NCI-H748 (cell line): Measurements from ENCODE around the gene CACNB4.
"Not testable (repeated sequence)": the region's sequence is repeated elsewhere in the genome, so short reads cannot be mapped to it uniquely, and the experiment has no call there.

Experiments used
- DNase-seq: peaks from one replicate; lab custom pipeline; 2025; ENCODE audit not compliant: unreplicated experiment; lab: John Stamatoyannopoulos, UW

Gene CACNB4

DNA sequence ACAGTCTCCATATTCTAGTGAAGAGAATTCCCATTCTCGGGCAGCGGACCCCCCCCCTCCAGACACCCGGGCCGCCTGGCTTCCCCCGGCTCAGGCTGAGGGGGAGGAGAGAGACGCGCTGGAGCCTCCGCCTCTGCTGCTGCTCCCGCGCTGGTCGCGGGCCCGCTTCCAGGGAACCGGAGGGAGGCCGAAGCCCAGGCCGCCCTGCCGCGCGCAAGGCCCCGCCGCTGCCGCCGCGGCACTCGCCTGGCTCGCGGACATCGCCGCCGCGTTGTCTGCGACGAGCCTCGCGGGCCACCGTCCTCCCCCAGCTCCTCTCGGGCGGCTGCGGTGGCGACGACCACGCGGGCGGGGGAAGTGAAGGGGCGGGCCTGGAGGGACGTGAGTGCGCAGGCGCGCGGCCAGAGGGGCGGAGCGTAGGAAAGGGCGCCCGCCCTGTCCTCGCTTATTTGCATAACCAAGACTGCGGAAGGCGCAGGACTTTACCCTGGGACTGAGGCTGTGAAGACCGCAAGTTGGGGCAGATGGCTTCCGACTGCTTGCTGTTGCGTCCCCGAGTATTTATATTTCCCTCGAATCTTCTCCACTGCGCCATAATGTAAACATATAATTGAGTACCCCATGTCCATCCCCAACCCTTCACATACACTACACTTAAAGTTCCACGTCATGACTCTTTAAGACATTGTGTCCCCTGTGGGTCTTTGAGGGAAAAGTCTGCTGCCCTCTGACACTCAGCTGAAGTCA, 270.5 kb downstream of the CACNB4 start, which contains the start of gene ARL5A:
ARL5A (minus strand) TSS at position 279 of the 747 bp plus-strand sequence; CDS start at position 34, 245 bp downstream.
- peak; percentile 94 for DNase-seq

DNA sequence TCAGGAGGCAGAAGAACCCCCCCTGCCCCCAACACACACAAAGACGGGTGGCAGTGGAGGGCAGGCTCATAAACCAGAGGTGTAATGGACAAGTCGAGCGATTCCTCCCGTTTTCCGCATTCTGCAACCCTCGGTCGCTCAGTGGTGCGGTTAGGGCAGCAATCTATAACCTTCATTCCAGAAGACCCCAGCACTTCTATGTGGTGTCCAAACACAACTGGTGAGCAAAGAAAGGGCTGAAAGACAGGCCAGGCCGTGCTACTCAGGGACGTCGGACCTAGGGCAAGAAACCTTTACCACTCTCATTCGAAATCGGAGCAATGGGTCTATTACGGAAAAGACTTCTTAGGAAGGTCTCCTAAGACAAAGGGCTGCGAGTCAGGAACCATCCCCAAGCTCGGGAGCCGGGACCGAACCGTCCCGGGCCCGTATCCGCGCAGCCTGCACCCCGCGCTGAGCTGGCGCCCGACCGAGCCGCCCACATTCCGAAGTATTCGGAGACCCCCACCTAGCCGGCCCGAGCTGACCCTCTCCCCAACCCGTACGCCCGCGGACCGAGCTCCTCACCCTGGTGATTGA, 271.2 kb downstream of the CACNB4 start:
- DNase-seq = peak; percentile 50

- DNase-seq = peak; percentile 14
Measured at GRCh38 chr2:151826737-151827157, 272.1 kb downstream of the CACNB4 start.

DNA sequence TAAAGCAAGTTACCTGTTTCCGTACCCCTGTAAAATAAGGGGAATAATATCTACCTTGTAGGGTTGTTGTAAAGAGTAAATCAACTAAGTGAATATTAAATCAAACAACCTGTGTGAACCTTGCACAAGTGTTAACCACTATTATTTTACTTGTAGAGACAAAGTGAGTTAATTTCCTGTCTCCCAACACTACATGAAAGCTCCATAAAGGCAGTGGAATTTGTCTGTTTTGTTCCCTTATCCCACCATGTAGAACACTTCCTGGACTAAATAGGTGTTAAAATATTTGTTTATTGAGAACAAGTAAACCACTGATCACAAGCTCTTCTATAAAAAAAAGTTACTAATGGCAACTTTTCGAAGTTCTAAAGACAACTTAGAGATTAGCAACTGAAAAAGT, 274.0 kb downstream of the CACNB4 start:
- no peak for DNase-seq

DNA sequence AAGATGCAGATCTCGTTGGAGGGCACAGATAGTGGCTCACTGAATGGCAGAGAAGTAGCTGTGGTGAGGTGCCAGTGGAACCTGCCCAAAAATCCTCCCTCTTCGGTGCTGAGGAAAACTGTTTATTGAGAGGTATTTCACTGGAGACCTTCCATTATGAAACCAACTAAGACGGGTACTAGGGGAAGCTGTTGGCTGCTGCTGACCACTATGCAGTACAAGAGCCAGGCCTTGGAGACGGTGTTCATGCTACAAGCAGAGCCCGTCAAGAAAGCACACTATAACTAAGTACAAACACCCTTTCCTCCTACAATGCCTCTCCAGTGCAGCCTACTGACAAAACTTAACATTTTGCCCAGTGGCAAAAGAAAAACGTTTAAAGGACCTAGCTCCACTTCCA, 275.2 kb downstream of the CACNB4 start:
- DNase-seq = no peak

DNA sequence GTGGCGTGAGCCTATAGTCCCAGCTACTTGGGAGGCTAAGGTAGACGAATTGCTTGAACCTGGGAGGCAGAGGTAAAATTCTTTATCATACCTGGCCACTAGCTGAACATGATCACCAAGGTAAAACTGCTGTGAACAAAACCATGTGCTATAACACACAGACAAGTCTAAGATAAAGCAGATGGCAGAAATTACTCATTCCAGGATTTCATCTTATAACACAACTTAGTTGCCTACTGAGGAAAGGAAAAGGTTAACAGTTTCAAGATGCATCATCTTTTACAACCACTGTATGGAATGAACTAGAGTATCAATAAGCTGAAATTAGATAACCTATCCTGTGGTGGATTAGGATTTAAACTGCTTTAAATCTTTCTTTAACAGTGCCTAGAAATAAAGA, 278.9 kb downstream of the CACNB4 start:
- DNase-seq = no peak

- no peak for DNase-seq
Measured at GRCh38 chr2:151817929-151818328, 280.9 kb downstream of the CACNB4 start.

- DNase-seq = no peak
Measured at GRCh38 chr2:151816843-151817242, 282.0 kb downstream of the CACNB4 start.

GRCh38 chr2:151815821-151816489, 282.9 kb downstream of the CACNB4 start:
- DNase-seq = no peak

DNA sequence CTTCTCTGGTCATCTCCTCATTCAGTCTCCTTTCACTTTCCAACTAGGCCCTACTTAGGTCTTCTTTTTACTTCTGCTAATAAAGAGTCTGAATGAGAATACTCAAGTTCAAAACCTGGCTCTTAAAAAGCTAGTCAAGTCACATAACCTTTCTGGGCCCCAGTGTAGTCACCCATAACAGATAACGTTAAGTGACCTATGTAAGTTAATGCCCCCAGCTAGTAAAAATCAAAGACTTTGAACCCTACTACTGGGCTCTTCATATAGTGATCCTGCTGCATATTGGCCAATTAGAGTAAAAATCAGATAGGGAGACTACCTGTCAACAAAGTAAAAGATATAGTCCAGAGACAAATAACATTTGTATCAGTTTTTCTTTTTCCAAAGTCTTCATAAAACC, 288.4 kb downstream of the CACNB4 start:
- no peak for DNase-seq

DNA sequence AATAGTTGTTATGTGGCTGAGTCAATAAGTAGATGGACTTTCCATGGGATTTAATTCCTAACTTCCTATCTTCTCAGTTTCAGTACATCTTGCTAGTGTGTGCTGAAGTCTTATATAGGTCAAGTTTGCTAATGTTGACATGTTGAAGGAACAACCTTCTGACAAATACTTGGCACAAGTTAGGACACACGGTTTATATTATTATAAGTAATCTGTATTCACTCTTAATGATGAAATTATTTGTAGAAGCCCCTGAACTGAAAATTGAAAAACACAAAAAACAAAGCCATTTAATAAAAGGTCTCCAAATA, 289.8 kb downstream of the CACNB4 start:
- DNase-seq = no peak

- peak; percentile 12 for DNase-seq
Measured at GRCh38 chr2:151808258-151809072, 290.4 kb downstream of the CACNB4 start.

DNA sequence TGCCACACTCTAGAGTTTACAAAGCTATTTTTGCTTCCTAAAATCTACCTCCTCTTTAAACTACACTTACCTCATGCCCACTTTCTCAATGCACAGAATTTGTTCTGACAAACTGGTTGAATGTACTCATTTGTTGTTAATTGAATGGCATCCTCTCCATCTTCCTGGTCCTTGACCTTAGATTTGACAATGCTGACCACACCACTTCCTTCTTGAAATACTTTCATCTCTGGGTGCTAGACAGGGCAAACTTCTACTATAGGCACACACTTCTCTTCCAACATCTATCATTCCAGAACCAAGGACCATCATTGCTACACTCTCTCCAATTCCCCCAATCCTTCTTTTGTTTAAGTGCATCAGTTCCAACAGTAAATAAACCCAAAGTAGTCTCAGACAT, 292.9 kb downstream of the CACNB4 start:
- no peak for DNase-seq

DNA sequence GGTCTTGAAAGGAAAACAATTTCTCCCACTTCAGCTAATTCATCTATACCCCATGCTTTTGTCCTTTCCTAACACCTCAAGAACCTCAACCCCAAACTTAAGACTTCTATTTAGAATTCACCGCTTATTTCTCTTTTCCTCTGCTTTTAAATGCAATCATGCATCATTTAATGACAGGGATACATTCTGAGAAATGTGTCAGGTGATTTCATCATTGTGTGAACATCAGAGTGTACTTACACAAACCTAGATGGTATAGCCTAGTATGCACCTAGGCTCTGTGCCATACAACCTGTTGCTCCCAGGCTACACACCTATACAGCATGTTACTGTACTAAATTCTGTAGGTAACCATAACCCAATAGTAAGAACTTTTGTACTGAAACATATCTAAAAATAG, 293.5 kb downstream of the CACNB4 start:
- no peak for DNase-seq

DNA sequence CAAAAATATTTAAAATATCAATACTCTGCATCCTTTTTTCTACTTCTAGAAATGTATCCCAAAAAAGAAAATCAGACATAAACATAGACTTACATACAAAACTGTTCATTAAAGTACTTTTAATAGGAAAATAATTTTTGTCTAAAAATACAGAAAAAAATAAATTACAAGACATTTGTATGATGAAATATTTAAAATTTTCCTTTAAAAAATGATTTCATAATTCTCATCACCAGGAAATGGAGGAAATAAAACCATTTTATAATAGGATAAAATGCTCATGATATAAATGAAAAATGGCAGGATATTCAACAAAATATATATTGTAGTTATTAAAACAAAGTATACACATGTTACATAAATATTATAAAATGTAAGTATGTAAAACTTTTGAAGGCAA, 295.0 kb downstream of the CACNB4 start:
- no peak for DNase-seq

- no peak for DNase-seq
Measured at GRCh38 chr2:151802315-151802714, 296.5 kb downstream of the CACNB4 start.

DNA sequence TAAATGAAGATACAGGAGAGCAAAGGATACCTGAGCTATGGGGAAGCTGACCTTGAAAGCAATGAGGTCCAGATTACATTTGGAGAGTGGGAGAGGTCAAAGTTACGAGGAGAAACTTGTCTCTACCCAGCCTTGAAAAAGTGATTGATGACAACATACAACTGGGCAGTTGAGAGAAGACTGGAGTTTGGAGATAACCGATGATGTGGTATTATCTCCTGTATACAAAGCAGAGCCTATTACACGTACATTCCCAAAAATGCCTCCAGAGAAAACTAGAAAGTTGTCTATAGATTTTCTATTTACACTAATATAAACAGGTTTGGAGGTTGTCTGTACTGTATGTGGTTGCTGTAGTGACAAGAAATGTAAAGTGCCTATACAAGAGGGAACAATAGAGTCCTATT, 299.0 kb downstream of the CACNB4 start:
- DNase-seq = no peak

- DNase-seq = no peak
Measured at GRCh38 chr2:151796774-151797173, 302.1 kb downstream of the CACNB4 start.

GRCh38 chr2:151795646-151796240, 303.1 kb downstream of the CACNB4 start:
- peak; percentile 6 for DNase-seq

- not testable (repeated sequence) for DNase-seq
Measured at GRCh38 chr2:151794422-151794821, 304.4 kb downstream of the CACNB4 start.

DNA sequence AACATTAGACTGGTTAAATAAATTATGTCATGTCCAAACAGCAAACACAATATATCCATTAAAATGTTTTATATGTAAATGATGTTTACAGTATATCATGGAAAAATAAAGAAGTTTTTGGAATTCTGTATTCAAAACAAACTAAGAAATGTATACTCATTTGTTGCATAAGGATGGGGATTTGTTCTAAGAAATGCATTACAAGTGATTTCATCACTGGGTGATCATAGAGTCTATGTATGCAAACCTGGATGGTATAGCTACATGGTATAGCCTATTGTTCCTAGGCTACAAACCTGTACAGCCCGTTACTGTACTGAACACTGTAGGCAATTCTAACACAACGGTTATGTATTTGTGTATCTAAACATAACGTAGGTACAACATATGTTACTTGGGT, 305.7 kb downstream of the CACNB4 start:
- no peak for DNase-seq
